Measurements from ENCODE around the gene COA5. TPM values are rescaled to one million over a fixed set of nuclear protein-coding genes. Genes with fewer than 3 reads are reported as not detected.

The COA5 gene
- total RNA-seq = 26.6 TPM
- long read RNA-seq, transcript COA5-201 (3 exons, 1,754 nt) = major isoform, 46 of 63 reads
- long read RNA-seq, transcript COA5-204 (2 exons, 958 nt) = minor isoform, 11 of 63 reads
- long read RNA-seq, partial matches to known transcripts = 0 of 63 reads
- long read RNA-seq, other reads (novel, unspliced or antisense) = 5 of 63 reads

- peak; percentile 96 for DNase-seq
- Histone ChIP-seq H3K27me3 (no peaks in the 10 kb centered on the region), H3K4me1 (peaks cover 41% of the 10 kb centered on the region), H3K36me3 (peaks cover 42% of the 10 kb centered on the region), H3K9me3 (no peaks in the 10 kb centered on the region), H3K4me3 (peak within 1 kb of the TSS; percentile 98), H3K27ac (peak within 1 kb of the TSS; percentile 99)
- peak; percentile 99 for ATAC-seq
- peak; percentile 10 for TF ChIP-seq CTCF (IDR thresholded peaks at IDR 0.05)
- intact Hi-C loops (cut with DNase I) = no loop called here
Measured at GRCh38 chr2:98608116-98608961, at the start of gene COA5, which contains the start of gene UNC50. Gene COA5 (minus strand): TSS chr2:98608512. CDS start chr2:98608405, 107 bp downstream. Gene UNC50 (plus strand): TSS chr2:98608589. CDS start chr2:98609760, 1,171 bp downstream.

- H3K27ac ChIP-seq = peak overlapping the region; percentile 26
- intact Hi-C loops (cut with DNase I) = no loop called here
- DNase-seq = no peak
Measured at GRCh38 chr2:98656800-98657199, 48.5 kb upstream of the COA5 start.

GRCh38 chr2:98654699-98655495, 46.6 kb upstream of the COA5 start:
- no peaks in the 10 kb centered on the region for H3K36me3 ChIP-seq
- intact Hi-C loops (cut with DNase I) = no loop called here
- H3K9me3 ChIP-seq = no peaks in the 10 kb centered on the region
- no peak overlapping the region for H3K27ac ChIP-seq
- no peak for DNase-seq
- H3K27me3 ChIP-seq = no peaks in the 10 kb centered on the region
- H3K4me1 ChIP-seq = no peaks in the 10 kb centered on the region
- TF ChIP-seq CTCF (IDR thresholded peaks at IDR 0.05) = no peak
- no peak overlapping the region for H3K4me3 ChIP-seq
- peak; percentile 65 for ATAC-seq

More at GRCh38 chr2:98656800-98657199, 48.5 kb upstream of the COA5 start:
- peaks cover 11% of the 10 kb centered on the region for H3K36me3 ChIP-seq
- TF ChIP-seq CTCF (IDR thresholded peaks at IDR 0.05) = no peak
- no peaks in the 10 kb centered on the region for H3K9me3 ChIP-seq
- H3K27me3 ChIP-seq = no peaks in the 10 kb centered on the region
- peak; percentile 85 for ATAC-seq
- H3K4me3 ChIP-seq = no peak overlapping the region
- H3K4me1 ChIP-seq = no peaks in the 10 kb centered on the region

- no peak for ATAC-seq
- intact Hi-C loops (cut with DNase I) = loop anchor here (2.0 kb wide), 1 partner anchor 182 kb away; no protein-coding TSS in a partner anchor
Measured at GRCh38 chr2:98650998-98651397, 42.7 kb upstream of the COA5 start.

More at GRCh38 chr2:98650998-98651397, 42.7 kb upstream of the COA5 start:
- Histone ChIP-seq H3K4me1 (no peaks in the 10 kb centered on the region), H3K36me3 (peaks cover 19% of the 10 kb centered on the region), H3K4me3 (no peak overlapping the region), H3K9me3 (no peaks in the 10 kb centered on the region), H3K27me3 (no peaks in the 10 kb centered on the region), H3K27ac (no peak overlapping the region)
- no peak for TF ChIP-seq CTCF (IDR thresholded peaks at IDR 0.05)
- no peak for DNase-seq
